HepG2 (cell line): Measurements from ENCODE around the gene APLNR. TPM values are rescaled to one million over a fixed set of nuclear protein-coding genes. Genes with fewer than 3 reads are reported as not detected.

Experiments
- ATAC-seq: fragments of 200-7000 bp; cut with Tn5 transposase; 3 replicates; pipeline ENCODE4 v1.9.1; 2020; ENCODE audit warnings: mild to moderate bottlenecking, moderate library complexity
- BruUV-seq: library from RNA; stranded (reverse); fragments of 400-500 nt; replicated peaks from 2 replicates; lab custom pipeline; 2021; lab: Mats Ljungman, UMichigan
- CTCF ChIA-PET: fragments of 300-600 bp; formaldehyde crosslinking; extraction: SDS; loops from one replicate; lab custom pipeline; 2021; ENCODE audit warnings: low total read pairs, inconsistent platforms, low intra/inter-chr PET ratio; lab: Yijun Ruan, JAX
- POLR2A ChIA-PET: fragments of 350-600 bp; sonication (Branson Sonifier 250); formaldehyde crosslinking; loops from one replicate; lab custom pipeline; 2020; ENCODE audit warnings: antibody characterized with exemption, inconsistent platforms; lab: Yijun Ruan, JAX
- DNase-seq: peaks from one replicate; pipeline ENCODE4 v3.0.0-alpha.2; 2015; ENCODE audit warnings: low spot score
- FAIRE-seq: peaks from 3 replicates; lab custom pipeline; 2011; peaks lifted over from hg19 to GRCh38; lab: Jason Lieb, UNC
- H2AFZ ChIP-seq: one replicate; pipeline ENCODE4 v1.6.1; 2011; ENCODE audit warnings: low read length, inconsistent platforms
- H3K27ac ChIP-seq: fragments of 300-600 bp; 3 replicates; pipeline ENCODE4 v1.8.0; 2011; ENCODE audit warnings: mixed run types, mild to moderate bottlenecking, mixed read lengths, low read length, inconsistent platforms; ENCODE audit not compliant: insufficient read depth; ENCODE audit errors: extremely low read length
- H3K27me3 ChIP-seq, 2 experiments: fragments of 200-600 bp in 1 of 2; 2 replicates in 1 of 2; 3 replicates in 1 of 2; pipeline versions ENCODE4 v1.6.0 to v1.8.0; 2011; ENCODE audit warnings: low read length in 2 of 2, mild to moderate bottlenecking in 2 of 2, moderate library complexity in 2 of 2, inconsistent platforms in 1 of 2; ENCODE audit not compliant: insufficient read depth in 2 of 2, control insufficient read depth in 1 of 2
- H3K36me3 ChIP-seq, 2 experiments: fragments of 200-600 bp in 1 of 2; replicated peaks in 1 of 2; 2 replicates in 1 of 2; 3 replicates in 1 of 2; pipeline versions ENCODE4 v1.5.1 to v1.8.0; 2011; ENCODE audit warnings: low read length in 2 of 2, inconsistent platforms in 1 of 2; ENCODE audit not compliant: insufficient read depth in 2 of 2, control insufficient read depth in 1 of 2
- H3K4me1 ChIP-seq: 2 replicates; pipeline ENCODE4 v1.5.1; 2012; ENCODE audit warnings: low read length, inconsistent platforms; ENCODE audit not compliant: insufficient read depth
- H3K4me2 ChIP-seq: 2 replicates; pipeline ENCODE4 v1.6.0; 2011; ENCODE audit warnings: low read depth, low read length, inconsistent platforms
- H3K4me3 ChIP-seq, 3 experiments: fragments of 200-600 bp in 1 of 3; sonication (generic), shearing (Covaris generic) in 1 of 3; replicated peaks in 1 of 3; 2 replicates each; pipeline ENCODE4 v1.5.1; 2011 to 2016; ENCODE audit warnings: low read length in 3 of 3, inconsistent platforms in 2 of 3, low read depth in 2 of 3, mild to moderate bottlenecking in 2 of 3, control low read depth in 1 of 3, mixed read lengths in 1 of 3; ENCODE audit not compliant: insufficient read depth in 1 of 3
- H3K79me2 ChIP-seq: one replicate; pipeline ENCODE4 v1.6.1; 2011; ENCODE audit warnings: low read length, inconsistent platforms; ENCODE audit not compliant: insufficient read depth
- H3K9ac ChIP-seq: 2 replicates; pipeline ENCODE4 v1.6.0; 2011; ENCODE audit warnings: mild to moderate bottlenecking, low read depth, low read length, inconsistent platforms; ENCODE audit not compliant: insufficient read depth
- H3K9me3 ChIP-seq: 2 replicates; pipeline ENCODE4 v1.5.1; 2012; ENCODE audit warnings: mild to moderate bottlenecking, low read length
- H4K20me1 ChIP-seq: 2 replicates; pipeline ENCODE4 v1.6.0; 2011; ENCODE audit warnings: inconsistent platforms, mild to moderate bottlenecking, low read length, moderate library complexity; ENCODE audit not compliant: insufficient read depth
- ARID2 ChIP-seq: sonication (generic); formaldehyde crosslinking; IDR thresholded peaks from 2 replicates; pipeline ENCODE4 v1.8.1; 2022; ENCODE audit warnings: mild to moderate bottlenecking, missing genetic modification reagents, borderline replicate concordance
- CEBPG ChIP-seq: IDR thresholded peaks from 2 replicates; pipeline ENCODE4 v1.6.1; 2016
- HNF4G ChIP-seq, 2 experiments: sonication (generic) in 1 of 2; formaldehyde crosslinking in 1 of 2; IDR thresholded peaks; 2 replicates each; pipeline versions ENCODE4 v1.4.0 to v1.6.1; 2011 to 2020; ENCODE audit warnings: borderline replicate concordance in 2 of 2, low read depth in 2 of 2, mild to moderate bottlenecking in 2 of 2, low read length in 1 of 2, missing genetic modification reagents in 1 of 2, moderate library complexity in 1 of 2
- ISL2 ChIP-seq: sonication (generic); formaldehyde crosslinking; IDR thresholded peaks from 2 replicates; pipeline ENCODE4 v1.5.0; 2020; ENCODE audit warnings: missing genetic modification reagents
- MAFG ChIP-seq: sonication (generic); formaldehyde crosslinking; IDR thresholded peaks from 2 replicates; pipeline ENCODE4 v1.5.1; 2020; ENCODE audit warnings: mild to moderate bottlenecking, missing genetic modification reagents
- NR2F2 ChIP-seq: IDR thresholded peaks from 2 replicates; pipeline ENCODE4 v1.6.1; 2012; ENCODE audit warnings: low read depth, inconsistent platforms, borderline replicate concordance
- REL ChIP-seq: sonication (generic); formaldehyde crosslinking; conservative IDR thresholded peaks from 2 replicates; pipeline ENCODE4 v1.8.0; 2022; ENCODE audit warnings: mild to moderate bottlenecking, missing genetic modification reagents, moderate library complexity
- RXRB ChIP-seq: IDR thresholded peaks from 2 replicates; pipeline ENCODE4 v1.6.1; 2016; ENCODE audit warnings: borderline replicate concordance, missing genetic modification reagents, missing compliant biosample characterization
- SNAI1 ChIP-seq: sonication (generic); formaldehyde crosslinking; IDR thresholded peaks from 2 replicates; pipeline ENCODE4 v1.5.0; 2020; ENCODE audit warnings: mild to moderate bottlenecking, missing genetic modification reagents, borderline replicate concordance
- SNAPC2 ChIP-seq: sonication (generic); formaldehyde crosslinking; IDR thresholded peaks from 2 replicates; pipeline ENCODE4 v1.8.1; 2022; ENCODE audit warnings: mild to moderate bottlenecking, missing genetic modification reagents
- XRCC5 ChIP-seq: fragments of 200-400 bp; formaldehyde crosslinking; optimal IDR thresholded peaks from 2 replicates; pipeline ENCODE3; 2017; ENCODE audit warnings: mild to moderate bottlenecking, low read length
- ZNF7 ChIP-seq: IDR thresholded peaks from 2 replicates; pipeline ENCODE4 v1.6.1; 2016; ENCODE audit warnings: missing biosample characterization, missing genetic modification reagents
- ZNF816 ChIP-seq: sonication (generic); formaldehyde crosslinking; IDR thresholded peaks from 2 replicates; pipeline ENCODE4 v1.8.0; 2022; ENCODE audit warnings: missing genetic modification reagents, mild to moderate bottlenecking, borderline replicate concordance
- WGBS: methylation state at CpG from one replicate; pipeline ENCODE4 v1.1.6; 2017; ENCODE audit warnings: low lambda C conversion rate; 5-methylcytosine and 5-hydroxymethylcytosine counted together
- in situ Hi-C: cut with HindIII; loops from 2 replicates; pipeline ENCODE4 v1.10.0; 2017; ENCODE audit warnings: low pct_unique_long_range_greater_than_20kb; ENCODE audit not compliant: extremely low pct_ligation_motif_present
- intact Hi-C: fragments of 100-400 bp; cut with micrococcal nuclease; formaldehyde crosslinking; loops from one replicate; pipeline ENCODE4 v1.10.0; 2022; ENCODE audit not compliant: unreplicated experiment
- polyA plus RNA-seq, 8 experiments: library from polyadenylated mRNA; depleted of rRNA in 3 of 8; stranded (reverse) in 7 of 8; unstranded in 1 of 8; fragments of >200 nt; fragmentation: Illumina TruSeq in 4 of 8; extraction: Trizol in 4 of 8; gene quantifications; 2 replicates each; pipeline versions ENCODE4 v1.2.1 to v1.2.3, GENCODE V29; 2011 to 2016; ENCODE audit warnings: low read depth in 4 of 8, missing spikeins in 1 of 8, mixed read lengths in 1 of 8; ENCODE audit not compliant: insufficient read depth in 1 of 8
- total RNA-seq, 5 experiments: library from RNA; depleted of rRNA; stranded (reverse); fragments of >200 nt; fragmentation: Illumina TruSeq; extraction: Trizol; gene quantifications; 2 replicates each; pipeline ENCODE4 v1.2.3, GENCODE V29; 2016; ENCODE audit warnings: low read depth in 1 of 5
- TF ChIP-seq, protein P1 (sequence below): IDR thresholded peaks from 2 replicates; pipeline ENCODE4 v1.6.1; 2012; ENCODE audit warnings: low read depth, low read length, improper control_type of control experiment
- TF ChIP-seq, protein P2 (sequence below): sonication (generic); formaldehyde crosslinking; IDR thresholded peaks from 2 replicates; pipeline ENCODE4 v1.4.0; 2020; ENCODE audit warnings: missing genetic modification reagents
- TF ChIP-seq, protein P3 (sequence below): fragments of 450-650 bp; IDR thresholded peaks from 2 replicates; pipeline ENCODE4 v1.6.1; 2016

Gene APLNR
- total and polyA plus RNA-seq, 2 of the 13 experiments (the other 11 are each of a cell fraction or from before 2014, with no cell fraction given): not detected

DNA sequence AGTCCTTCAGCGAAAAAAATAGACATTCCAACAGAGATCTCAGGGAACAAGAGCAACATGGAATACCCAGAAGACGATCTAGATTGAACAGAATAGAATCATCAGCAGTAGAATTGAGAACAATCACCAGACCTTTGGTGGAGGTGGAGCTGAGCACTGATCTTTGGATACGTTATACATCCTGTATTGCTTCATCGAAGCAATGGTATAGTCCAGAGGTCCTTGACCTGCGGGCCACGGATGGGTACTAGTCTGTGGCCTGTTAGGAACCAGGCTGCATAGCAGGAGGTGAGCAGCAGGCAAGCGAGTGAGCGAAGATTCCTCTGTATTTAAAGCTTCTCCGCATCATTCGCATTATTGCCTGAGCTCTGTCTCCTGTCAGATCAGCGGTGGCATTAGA is 37.7 kb downstream of the APLNR start (continued):
- TF ChIP-seq REL (CRISPR knock-in tag) (no peak), CEBPG (peak; percentile 83), SNAPC2 (CRISPR knock-in tag) (no peak), RXRB (0 out of 2 replicates have a peak, but pooled peaks have one; percentile 22), HNF4G (IDR thresholded peaks at IDR 0.05; ENCODE audit: borderline replicate concordance, low read depth, low read length) (peak; percentile 62; the same call in 1 of the 2 replicates), HNF4G (CRISPR knock-in tag; IDR thresholded peaks at IDR 0.05; ENCODE audit: borderline replicate concordance, low read depth) (no peak), ARID2 (CRISPR knock-in tag) (no peak), NR2F2 (peak; percentile 45; the same call in 1 of the 2 replicates)
- TF ChIP-seq, protein P1, sequence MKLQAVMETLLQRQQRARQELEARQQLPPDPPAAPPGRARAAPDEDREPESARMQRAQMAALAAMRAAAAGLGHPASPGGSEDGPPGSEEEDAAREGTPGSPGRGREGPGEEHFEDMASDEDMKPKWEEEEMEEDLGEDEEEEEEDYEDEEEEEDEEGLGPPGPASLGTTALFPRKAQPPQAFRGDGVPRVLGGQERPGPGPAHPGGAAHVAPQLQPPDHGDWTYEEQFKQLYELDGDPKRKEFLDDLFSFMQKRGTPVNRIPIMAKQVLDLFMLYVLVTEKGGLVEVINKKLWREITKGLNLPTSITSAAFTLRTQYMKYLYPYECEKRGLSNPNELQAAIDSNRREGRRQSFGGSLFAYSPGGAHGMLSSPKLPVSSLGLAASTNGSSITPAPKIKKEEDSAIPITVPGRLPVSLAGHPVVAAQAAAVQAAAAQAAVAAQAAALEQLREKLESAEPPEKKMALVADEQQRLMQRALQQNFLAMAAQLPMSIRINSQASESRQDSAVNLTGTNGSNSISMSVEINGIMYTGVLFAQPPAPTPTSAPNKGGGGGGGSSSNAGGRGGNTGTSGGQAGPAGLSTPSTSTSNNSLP: no peak
- TF ChIP-seq, all 625 proteins: peak for 11

DNA sequence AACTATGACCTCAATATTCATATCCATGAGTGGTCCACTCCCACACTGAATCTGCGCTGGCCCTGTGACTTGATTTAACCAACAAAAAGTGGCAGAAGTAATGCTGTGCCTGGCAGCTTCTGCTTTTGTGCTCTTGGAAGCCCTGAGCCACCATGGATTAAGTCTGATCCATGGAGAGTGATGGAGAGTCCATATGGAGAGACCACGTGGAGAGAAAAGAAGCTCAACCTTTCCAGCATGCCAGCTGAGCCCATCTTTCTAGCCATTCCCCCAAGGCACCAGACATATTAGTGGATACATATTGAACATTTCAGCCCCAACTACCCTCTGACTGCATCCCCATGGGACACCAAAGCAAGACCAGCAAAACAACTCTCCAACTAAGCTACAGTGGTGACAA is 39.3 kb downstream of the APLNR start:
- DNase-seq (no peak), FAIRE-seq (no peak), ATAC-seq (no peak)
- Histone ChIP-seq H4K20me1 (no peaks in the 10 kb centered on the region), H3K27ac (no peak overlapping the region), H2AFZ (no peak overlapping the region), H3K79me2 (no peaks in the 10 kb centered on the region), H3K4me2 (no peak overlapping the region), H3K4me1 (no peaks in the 10 kb centered on the region), H3K36me3 (no peaks in the 10 kb centered on the region), H3K27me3 (peaks cover 1 to 10% of the 10 kb centered on the region in 2 experiments; a peak in 1 of 5 replicates), H3K9me3 (no peaks in the 10 kb centered on the region), H3K9ac (no peak overlapping the region), H3K4me3 (no peak overlapping the region)
- ChIA-PET CTCF (no interaction called here), POLR2A (no interaction called here)
- 42% methylated on average over 2 of the region's 2 CpGs for WGBS
- TF ChIP-seq ZNF7 (no peak), ZNF816 (CRISPR knock-in tag) (no peak), SNAI1 (CRISPR knock-in tag) (no peak), CEBPG (no peak), ISL2 (CRISPR knock-in tag) (no peak), MAFG (CRISPR knock-in tag) (no peak), XRCC5 (no peak)
- TF ChIP-seq, protein P2, sequence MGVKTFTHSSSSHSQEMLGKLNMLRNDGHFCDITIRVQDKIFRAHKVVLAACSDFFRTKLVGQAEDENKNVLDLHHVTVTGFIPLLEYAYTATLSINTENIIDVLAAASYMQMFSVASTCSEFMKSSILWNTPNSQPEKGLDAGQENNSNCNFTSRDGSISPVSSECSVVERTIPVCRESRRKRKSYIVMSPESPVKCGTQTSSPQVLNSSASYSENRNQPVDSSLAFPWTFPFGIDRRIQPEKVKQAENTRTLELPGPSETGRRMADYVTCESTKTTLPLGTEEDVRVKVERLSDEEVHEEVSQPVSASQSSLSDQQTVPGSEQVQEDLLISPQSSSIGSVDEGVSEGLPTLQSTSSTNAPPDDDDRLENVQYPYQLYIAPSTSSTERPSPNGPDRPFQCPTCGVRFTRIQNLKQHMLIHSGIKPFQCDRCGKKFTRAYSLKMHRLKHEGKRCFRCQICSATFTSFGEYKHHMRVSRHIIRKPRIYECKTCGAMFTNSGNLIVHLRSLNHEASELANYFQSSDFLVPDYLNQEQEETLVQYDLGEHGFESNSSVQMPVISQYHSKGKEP: no peak
- TF ChIP-seq, protein P3, sequence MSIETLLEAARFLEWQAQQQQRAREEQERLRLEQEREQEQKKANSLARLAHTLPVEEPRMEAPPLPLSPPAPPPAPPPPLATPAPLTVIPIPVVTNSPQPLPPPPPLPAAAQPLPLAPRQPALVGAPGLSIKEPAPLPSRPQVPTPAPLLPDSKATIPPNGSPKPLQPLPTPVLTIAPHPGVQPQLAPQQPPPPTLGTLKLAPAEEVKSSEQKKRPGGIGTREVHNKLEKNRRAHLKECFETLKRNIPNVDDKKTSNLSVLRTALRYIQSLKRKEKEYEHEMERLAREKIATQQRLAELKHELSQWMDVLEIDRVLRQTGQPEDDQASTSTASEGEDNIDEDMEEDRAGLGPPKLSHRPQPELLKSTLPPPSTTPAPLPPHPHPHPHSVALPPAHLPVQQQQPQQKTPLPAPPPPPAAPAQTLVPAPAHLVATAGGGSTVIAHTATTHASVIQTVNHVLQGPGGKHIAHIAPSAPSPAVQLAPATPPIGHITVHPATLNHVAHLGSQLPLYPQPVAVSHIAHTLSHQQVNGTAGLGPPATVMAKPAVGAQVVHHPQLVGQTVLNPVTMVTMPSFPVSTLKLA: peak; percentile 91
- no TSS peak for BruUV-seq
- intact Hi-C loops: no loop called here
- in situ Hi-C loops: no loop called here
